DMS 273 (cell line): ENCODE data around the gene TIPARP.
"Not testable (repeated sequence)": the region's sequence is repeated elsewhere in the genome, so short reads cannot be mapped to it uniquely, and the experiment has no call there.

ENCODE experiments used
- DNase-seq: peaks from one replicate; lab custom pipeline; 2025; ENCODE audit not compliant: unreplicated experiment; lab: John Stamatoyannopoulos, UW

TIPARP gene

GRCh38 chr3:156646958-156647357, 27.4 kb upstream of the TIPARP start:
- DNase-seq: no peak

- DNase-seq: no peak
Observed at GRCh38 chr3:156648086-156648485, 26.3 kb upstream of the TIPARP start.

DNA sequence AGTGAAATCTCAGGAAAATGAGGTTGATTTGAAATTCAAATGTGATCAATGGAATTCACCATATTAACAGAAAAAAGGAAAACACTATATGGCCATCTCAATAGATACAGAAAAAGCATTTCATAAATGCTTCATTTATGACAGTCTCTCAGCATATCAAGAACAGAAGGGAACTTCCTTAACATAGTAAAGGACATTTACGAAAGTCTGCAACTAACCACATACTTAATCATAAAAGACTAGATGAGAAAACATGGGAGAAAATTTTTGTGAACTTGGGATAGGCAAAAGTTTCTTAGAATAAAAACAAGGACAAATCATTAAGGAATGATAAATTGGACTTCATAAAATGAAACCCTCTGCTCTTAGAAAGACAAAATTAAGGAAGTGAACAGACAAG, 24.7 kb upstream of the TIPARP start:
- DNase-seq: no peak

- not testable (repeated sequence) for DNase-seq
Observed at GRCh38 chr3:156652661-156653060, 21.7 kb upstream of the TIPARP start.

DNA sequence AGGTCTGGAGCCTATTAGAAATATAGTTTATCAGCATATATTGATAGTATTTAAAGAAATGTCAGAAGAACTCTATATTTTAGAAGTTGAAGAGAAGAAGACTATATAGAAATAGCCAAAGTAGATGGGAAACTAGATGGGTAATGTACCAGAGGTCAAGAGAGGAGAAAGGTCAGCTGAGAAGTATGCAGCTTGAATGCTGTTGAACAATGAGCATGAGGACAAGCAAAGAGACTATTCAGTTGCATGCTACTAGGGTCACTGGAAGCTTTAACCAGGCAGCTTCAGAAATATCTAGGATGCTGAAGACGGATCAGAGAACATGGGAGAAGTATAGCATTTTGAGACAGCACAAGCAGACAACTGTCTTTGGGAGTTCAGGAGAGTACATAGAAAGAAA, 19.6 kb upstream of the TIPARP start:
- DNase-seq: no peak

DNA sequence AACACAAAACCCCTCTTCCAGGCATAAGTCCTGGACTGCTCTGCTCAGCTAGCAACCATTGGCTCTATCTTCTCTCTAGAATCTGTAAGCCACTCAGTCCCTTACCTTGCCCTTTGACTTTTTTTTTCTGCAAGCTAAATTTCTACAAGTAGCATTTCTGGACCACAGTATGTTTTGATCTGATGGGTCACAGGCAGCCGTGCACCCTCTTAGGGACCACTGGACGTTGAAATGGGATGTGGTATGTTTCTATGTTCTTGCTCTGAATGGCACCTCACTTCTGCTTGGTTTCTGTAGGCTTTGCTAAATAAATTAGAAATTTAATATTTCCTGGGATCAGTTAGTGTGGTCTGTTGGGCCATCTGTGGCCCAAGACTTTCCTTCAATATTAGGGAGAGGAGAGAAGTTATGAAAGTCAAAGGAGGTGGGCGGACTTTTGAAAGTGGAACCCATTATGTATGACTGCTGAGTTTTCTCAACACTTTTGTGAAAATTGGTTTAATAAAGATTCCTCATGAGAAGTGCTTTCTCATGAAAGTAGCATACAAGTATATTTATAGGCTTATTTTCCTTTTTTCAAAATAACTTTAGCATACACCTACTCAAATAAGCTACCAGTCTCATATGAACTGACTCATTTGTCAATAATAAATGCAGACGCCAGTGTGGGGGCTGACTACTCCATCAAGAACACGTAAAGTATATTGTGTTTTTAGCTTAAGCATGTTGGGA, 18.4 kb upstream of the TIPARP start:
- DNase-seq: no peak

- no peak for DNase-seq
Observed at GRCh38 chr3:156657440-156657839, 16.9 kb upstream of the TIPARP start.

GRCh38 chr3:156657862-156658731, 16.3 kb upstream of the TIPARP start:
- DNase-seq: no peak

GRCh38 chr3:156658732-156659090, 15.7 kb upstream of the TIPARP start:
- DNase-seq: no peak

DNA sequence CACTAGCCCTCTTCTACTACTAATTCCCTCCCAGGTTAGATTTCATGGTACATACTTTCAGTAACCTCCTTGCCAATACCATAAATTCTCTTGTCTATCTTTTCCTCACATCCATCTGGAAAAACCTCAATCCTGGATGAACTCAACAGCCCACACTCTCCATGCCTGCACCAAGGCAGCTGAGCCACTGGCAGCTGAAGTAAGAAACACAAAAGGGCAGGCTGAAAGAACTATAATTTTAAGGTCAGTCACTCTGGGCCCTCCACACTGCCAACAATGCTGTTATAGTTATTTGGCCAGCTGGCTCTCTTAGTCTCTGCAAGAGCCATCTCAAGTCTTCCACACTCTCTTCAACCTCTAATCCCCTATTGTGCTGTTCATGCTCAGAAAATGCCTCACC, 15.1 kb upstream of the TIPARP start:
- DNase-seq: no peak

- no peak for DNase-seq
Observed at GRCh38 chr3:156661155-156661554, 13.2 kb upstream of the TIPARP start.

DNA sequence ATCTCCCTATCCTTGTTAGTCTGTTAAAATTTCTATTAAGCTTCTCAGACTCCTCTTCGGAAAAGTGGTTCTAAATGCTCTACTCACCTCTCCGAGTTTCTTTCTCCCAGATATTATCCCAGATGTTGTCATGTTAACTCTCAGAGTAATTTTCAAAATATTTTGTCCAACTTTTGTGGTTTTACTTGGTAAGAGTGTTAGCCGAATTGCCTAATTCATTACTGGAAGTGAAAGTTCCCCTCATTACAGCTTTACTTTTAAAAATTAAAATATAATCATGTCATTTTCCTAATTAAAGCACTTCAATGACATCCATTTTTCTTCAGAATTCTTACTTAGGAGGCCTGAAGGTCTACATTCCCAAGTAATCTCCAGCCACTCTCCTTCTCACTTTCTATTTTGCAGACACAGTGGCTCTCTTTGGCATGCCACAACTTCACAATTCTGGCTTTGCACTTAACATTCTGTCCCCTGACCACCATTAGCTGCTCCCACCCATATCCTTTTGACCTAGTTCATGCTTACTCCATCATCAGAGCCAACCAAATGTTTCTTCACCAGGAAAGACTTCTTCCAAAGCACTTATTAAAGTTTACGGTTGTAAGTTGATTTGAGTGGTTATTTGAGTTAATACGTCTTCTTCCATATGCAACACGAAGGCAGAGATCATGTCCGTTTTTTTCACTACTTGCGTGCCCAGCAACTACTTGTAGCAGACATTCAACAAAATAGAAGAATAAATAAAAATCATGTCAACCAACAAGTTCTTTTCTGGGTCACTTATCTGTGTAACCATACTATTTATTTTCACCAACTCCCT, 10.2 kb upstream of the TIPARP start:
- DNase-seq: no peak

GRCh38 chr3:156664831-156665178, 9.6 kb upstream of the TIPARP start:
- no peak for DNase-seq

GRCh38 chr3:156665291-156665690, 9.1 kb upstream of the TIPARP start:
- DNase-seq: peak; percentile 36

GRCh38 chr3:156666073-156666472, 8.3 kb upstream of the TIPARP start:
- no peak for DNase-seq

- DNase-seq: peak; percentile 13
Observed at GRCh38 chr3:156668073-156668763, 6.2 kb upstream of the TIPARP start.

- DNase-seq: no peak
Observed at GRCh38 chr3:156670077-156670476, 4.3 kb upstream of the TIPARP start.

DNA sequence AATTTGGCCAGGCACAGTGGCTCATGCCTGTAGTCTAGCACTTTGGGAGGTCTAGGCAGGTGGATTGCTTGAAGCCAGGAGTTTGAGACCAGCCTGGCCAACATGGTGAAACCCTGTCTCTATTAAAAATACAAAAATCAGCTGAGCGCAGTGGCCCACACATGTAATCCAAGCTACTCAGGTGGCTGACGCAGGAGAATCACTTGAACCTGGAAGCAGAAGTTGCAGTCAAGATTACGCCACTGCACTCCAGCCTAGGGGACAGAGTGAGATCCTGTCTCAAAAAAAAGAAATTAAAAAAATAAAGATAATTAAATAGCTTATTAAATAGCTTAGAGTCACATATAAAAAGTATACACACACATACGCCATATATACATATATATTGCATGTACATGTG, 3.7 kb upstream of the TIPARP start:
- DNase-seq: no peak

GRCh38 chr3:156673732-156674045, 701 bp upstream of the TIPARP start:
- no peak for DNase-seq

- peak; percentile 89 for DNase-seq
Observed at GRCh38 chr3:156674911-156675829, 780 bp downstream of the TIPARP start.
